T-helper 2 cell (primary cell): Measurements from ENCODE around the gene RRP9.

Experiments
- DNase-seq, 5 experiments: peaks; one replicate each; pipeline versions ENCODE4 v3.0.0 to v3.0.0-alpha.2; 2012 to 2022

RRP9 gene

GRCh38 chr3:51896607-51897305 is 44.9 kb downstream of the RRP9 start:
- no peak for DNase-seq

- DNase-seq: no peak
Observed at GRCh38 chr3:51894939-51895338, 46.8 kb downstream of the RRP9 start.

- no peak for DNase-seq
Observed at GRCh38 chr3:51894391-51894790, 47.3 kb downstream of the RRP9 start.

- peak in 1 of 5 experiments; percentile 48 for DNase-seq
Observed at GRCh38 chr3:51891242-51892039, 50.3 kb downstream of the RRP9 start.

GRCh38 chr3:51888463-51889105 is 53.1 kb downstream of the RRP9 start:
- DNase-seq: no peak

GRCh38 chr3:51887620-51888019 is 54.1 kb downstream of the RRP9 start:
- DNase-seq: no peak

- DNase-seq: no peak
Observed at GRCh38 chr3:51886447-51886846, 55.3 kb downstream of the RRP9 start.
